NCI-H69 (cell line): ENCODE data around the gene RNF212.

Source experiments
- DNase-seq: peaks from one replicate; lab custom pipeline; 2025; lab: John Stamatoyannopoulos, UW

Gene RNF212

GRCh38 chr4:1115528-1116293, 2.3 kb upstream of the RNF212 start:
- no peak for DNase-seq

- no peak for DNase-seq
Measured at GRCh38 chr4:1112821-1113182, 562 bp downstream of the RNF212 start.

- DNase-seq = no peak
Measured at GRCh38 chr4:1112174-1112820, 1.1 kb downstream of the RNF212 start.

GRCh38 chr4:1111259-1111809, 2.0 kb downstream of the RNF212 start:
- no peak for DNase-seq

GRCh38 chr4:1109898-1110506, 3.4 kb downstream of the RNF212 start:
- no peak for DNase-seq

GRCh38 chr4:1109333-1109732, 4.0 kb downstream of the RNF212 start:
- no peak for DNase-seq

- no peak for DNase-seq
Measured at GRCh38 chr4:1105662-1106061, 7.7 kb downstream of the RNF212 start.

GRCh38 chr4:1105067-1105466, 8.3 kb downstream of the RNF212 start:
- DNase-seq = no peak

- DNase-seq = no peak
Measured at GRCh38 chr4:1104647-1105046, 8.7 kb downstream of the RNF212 start.

- no peak for DNase-seq
Measured at GRCh38 chr4:1099684-1100335, 13.6 kb downstream of the RNF212 start.

- DNase-seq = no peak
Measured at GRCh38 chr4:1099270-1099669, 14.1 kb downstream of the RNF212 start.

- no peak for DNase-seq
Measured at GRCh38 chr4:1098311-1098925, 14.9 kb downstream of the RNF212 start.

- DNase-seq = no peak
Measured at GRCh38 chr4:1097553-1097952, 15.8 kb downstream of the RNF212 start.

GRCh38 chr4:1096841-1097240, 16.5 kb downstream of the RNF212 start:
- DNase-seq = no peak

GRCh38 chr4:1094336-1094690, 19.1 kb downstream of the RNF212 start:
- no peak for DNase-seq

- DNase-seq = no peak
Measured at GRCh38 chr4:1093391-1094335, 19.7 kb downstream of the RNF212 start.

GRCh38 chr4:1092983-1093361, 20.4 kb downstream of the RNF212 start:
- DNase-seq = no peak

- DNase-seq = no peak
Measured at GRCh38 chr4:1092026-1092982, 21.1 kb downstream of the RNF212 start.

- no peak for DNase-seq
Measured at GRCh38 chr4:1091561-1091995, 21.8 kb downstream of the RNF212 start.
